NCI-H2171 treated with DMSO at 0.1 percent for 48 hours (cell line): Measurements from ENCODE around the gene ZNF610.

ENCODE experiments used
- DNase-seq: peaks from one replicate; lab custom pipeline; 2025; lab: John Stamatoyannopoulos, UW

Gene ZNF610

GRCh38 chr19:52398081-52398441 is 62.0 kb downstream of the ZNF610 start:
- DNase-seq = no peak

- no peak for DNase-seq
Measured at GRCh38 chr19:52410276-52410675, 74.2 kb downstream of the ZNF610 start.

GRCh38 chr19:52415711-52416110 is 79.7 kb downstream of the ZNF610 start:
- no peak for DNase-seq
